Thoracic aorta (tissue), 2 donors: ENCODE results near the gene SCAPER. TPM values are rescaled to one million over a fixed set of nuclear protein-coding genes. Genes with fewer than 3 reads are reported as not detected.

ENCODE experiments used
- ATAC-seq: fragments of 150-250 bp; one replicate; pipeline ENCODE4 v1.8.0; 2017; ENCODE audit warnings: low read depth; ENCODE audit not compliant: insufficient number of reproducible peaks, low FRiP score
- DNase-seq: peaks from one replicate; pipeline ENCODE4 v3.0.0-alpha.2; 2020; ENCODE audit warnings: low spot score
- H3K27ac ChIP-seq, 2 donors: fragments of 200-600 bp; sonication (generic); 1 replicate in 1 of 2; 2 replicates in 1 of 2; pipeline ENCODE4 v1.5.1; 2016; ENCODE audit warnings: mild to moderate bottlenecking in 2 of 2, moderate library complexity in 2 of 2
- H3K27me3 ChIP-seq: fragments of 200-600 bp; sonication (generic); replicated peaks from 2 replicates; pipeline ENCODE4 v1.6.0; 2016; ENCODE audit warnings: mild to moderate bottlenecking; ENCODE audit not compliant: insufficient read depth
- H3K36me3 ChIP-seq: fragments of 200-600 bp; sonication (generic); one replicate; pipeline ENCODE4 v1.5.1; 2016
- H3K4me1 ChIP-seq, 2 donors: fragments of 200-600 bp; sonication (generic); 1 replicate in 1 of 2; 2 replicates in 1 of 2; pipeline versions ENCODE4 v1.5.1 to v1.6.0; 2016; ENCODE audit warnings: low read depth in 2 of 2, mild to moderate bottlenecking in 1 of 2; ENCODE audit not compliant: control insufficient read depth in 1 of 2
- H3K4me3 ChIP-seq: fragments of 200-600 bp; sonication (generic); 2 replicates; pipeline ENCODE4 v1.5.1; 2016; ENCODE audit warnings: mild to moderate bottlenecking
- H3K9me3 ChIP-seq: fragments of 200-600 bp; sonication (generic); 2 replicates; pipeline ENCODE4 v1.5.1; 2016
- total RNA-seq, 2 donors: library from RNA; depleted of rRNA; stranded (reverse); fragments of >200 nt; gene quantifications; one replicate each; pipeline versions ENCODE4 v1.1.0 to v1.2.3, GENCODE V29; 2016
- TF ChIP-seq, protein P1 (sequence below): fragments of 200-600 bp; sonication (generic); IDR thresholded peaks from one replicate; pipeline ENCODE4 v1.5.1; 2019; ENCODE audit warnings: antibody characterized with exemption

The SCAPER gene
- total RNA-seq, 2 donors from 2014 or later: 29.6 to 65.0 TPM

- ATAC-seq (no peak), DNase-seq (no peak)
- H3K9me3 ChIP-seq: peaks cover 8% of the 10 kb centered on the region
- no peaks in the 10 kb centered on the region for H3K36me3 ChIP-seq
- no peak overlapping the region for H3K27ac ChIP-seq
- H3K4me3 ChIP-seq: no peak overlapping the region
- TF ChIP-seq, protein P1, sequence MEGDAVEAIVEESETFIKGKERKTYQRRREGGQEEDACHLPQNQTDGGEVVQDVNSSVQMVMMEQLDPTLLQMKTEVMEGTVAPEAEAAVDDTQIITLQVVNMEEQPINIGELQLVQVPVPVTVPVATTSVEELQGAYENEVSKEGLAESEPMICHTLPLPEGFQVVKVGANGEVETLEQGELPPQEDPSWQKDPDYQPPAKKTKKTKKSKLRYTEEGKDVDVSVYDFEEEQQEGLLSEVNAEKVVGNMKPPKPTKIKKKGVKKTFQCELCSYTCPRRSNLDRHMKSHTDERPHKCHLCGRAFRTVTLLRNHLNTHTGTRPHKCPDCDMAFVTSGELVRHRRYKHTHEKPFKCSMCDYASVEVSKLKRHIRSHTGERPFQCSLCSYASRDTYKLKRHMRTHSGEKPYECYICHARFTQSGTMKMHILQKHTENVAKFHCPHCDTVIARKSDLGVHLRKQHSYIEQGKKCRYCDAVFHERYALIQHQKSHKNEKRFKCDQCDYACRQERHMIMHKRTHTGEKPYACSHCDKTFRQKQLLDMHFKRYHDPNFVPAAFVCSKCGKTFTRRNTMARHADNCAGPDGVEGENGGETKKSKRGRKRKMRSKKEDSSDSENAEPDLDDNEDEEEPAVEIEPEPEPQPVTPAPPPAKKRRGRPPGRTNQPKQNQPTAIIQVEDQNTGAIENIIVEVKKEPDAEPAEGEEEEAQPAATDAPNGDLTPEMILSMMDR: no peak
- H3K27me3 ChIP-seq: no peaks in the 10 kb centered on the region
- peaks cover 0 to 19% of the 10 kb centered on the region in 2 donors for H3K4me1 ChIP-seq
Measured at GRCh38 chr15:76637166-76637565, 268.0 kb downstream of the SCAPER start.

DNA sequence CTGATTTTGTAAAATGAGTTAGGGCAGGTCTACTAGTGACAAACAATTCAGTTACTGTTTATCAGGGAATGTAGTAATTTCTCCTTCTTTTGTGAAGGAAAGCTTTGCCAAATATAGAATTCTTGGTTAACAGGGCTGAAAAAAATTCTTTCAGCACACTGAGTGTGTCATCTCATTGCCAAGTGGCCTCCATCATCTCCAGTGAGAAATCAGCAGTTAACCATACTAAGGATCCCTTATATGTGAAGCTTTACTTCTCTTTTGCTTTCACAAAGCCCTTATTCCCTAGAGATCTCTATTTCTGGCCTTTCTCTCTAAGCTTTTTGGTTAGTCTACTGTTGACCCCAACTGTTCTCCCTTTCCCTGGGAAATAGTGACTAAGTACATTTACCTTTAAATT lies 269.1 kb downstream of the SCAPER start:
- H3K36me3 ChIP-seq: no peaks in the 10 kb centered on the region
- peaks cover 8% of the 10 kb centered on the region for H3K9me3 ChIP-seq
- H3K27me3 ChIP-seq: no peaks in the 10 kb centered on the region
- DNase-seq (no peak), ATAC-seq (no peak)
- H3K4me1 ChIP-seq: peaks cover 0 to 19% of the 10 kb centered on the region in 2 donors
- TF ChIP-seq, protein P1: no peak
- H3K27ac ChIP-seq: no peak overlapping the region
- no peak overlapping the region for H3K4me3 ChIP-seq

GRCh38 chr15:76626611-76627010 lies 278.5 kb downstream of the SCAPER start:
- H3K27me3 ChIP-seq: no peaks in the 10 kb centered on the region
- H3K27ac ChIP-seq: no peak overlapping the region
- DNase-seq: no peak
- TF ChIP-seq, protein P1: no peak
- no peaks in the 10 kb centered on the region for H3K4me1 ChIP-seq
- ATAC-seq: no peak
- H3K36me3 ChIP-seq: peaks cover under 1% of the 10 kb centered on the region
- no peaks in the 10 kb centered on the region for H3K9me3 ChIP-seq
- no peak overlapping the region for H3K4me3 ChIP-seq

GRCh38 chr15:76625267-76625666 lies 279.9 kb downstream of the SCAPER start:
- H3K27ac ChIP-seq: no peak overlapping the region
- TF ChIP-seq, protein P1: no peak
- peaks cover 4% of the 10 kb centered on the region for H3K36me3 ChIP-seq
- ATAC-seq: no peak
- no peak overlapping the region for H3K4me3 ChIP-seq
- H3K4me1 ChIP-seq: no peaks in the 10 kb centered on the region
- DNase-seq: no peak
- no peaks in the 10 kb centered on the region for H3K9me3 ChIP-seq
- no peaks in the 10 kb centered on the region for H3K27me3 ChIP-seq

DNA sequence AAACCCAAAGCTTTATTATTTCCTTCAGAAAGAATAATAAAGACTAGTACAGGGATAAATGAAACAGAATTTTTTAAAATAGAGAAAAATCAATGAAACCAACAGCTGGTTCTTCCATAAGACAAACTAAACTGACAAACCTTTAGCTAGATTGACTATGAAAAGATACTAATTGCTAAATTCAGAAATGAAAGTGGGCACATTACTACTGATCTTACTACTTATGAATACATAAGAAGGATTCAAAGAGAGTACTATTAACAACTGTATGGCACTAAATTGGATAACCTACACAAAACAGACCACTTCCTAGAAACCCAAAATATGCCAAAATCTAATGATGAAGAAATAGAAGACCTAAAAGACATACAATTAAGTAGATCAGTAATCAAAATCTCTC lies 290.4 kb downstream of the SCAPER start:
- ATAC-seq (no peak), DNase-seq (no peak)
- Histone ChIP-seq H3K4me3 (no peak overlapping the region), H3K4me1 (no peaks in the 10 kb centered on the region), H3K27me3 (no peaks in the 10 kb centered on the region), H3K9me3 (peaks cover 3% of the 10 kb centered on the region), H3K36me3 (no peaks in the 10 kb centered on the region), H3K27ac (no peak overlapping the region)
- TF ChIP-seq, protein P1: no peak
